GM21786 (cell line): Measurements from ENCODE around the gene WIZ.
"Not testable (repeated sequence)": the region's sequence is repeated elsewhere in the genome, so short reads cannot be mapped to it uniquely, and the experiment has no call there.

Experiments used
- ATAC-seq: cut with Tn5 transposase; IDR thresholded peaks from one replicate; pipeline ENCODE4 v1.9.1; 2021; ENCODE audit not compliant: unreplicated experiment

WIZ gene

GRCh38 chr19:15449620-15450527 is at the start of gene WIZ:
Gene WIZ, minus strand, starts transcription at chr19:15449956. Its CDS starts 1,649 bp downstream, at chr19:15448307.
- ATAC-seq = no peak

GRCh38 chr19:15498910-15499309 is 49.2 kb upstream of the WIZ start:
- ATAC-seq = no peak

GRCh38 chr19:15498156-15498858 is 48.6 kb upstream of the WIZ start:
- ATAC-seq = no peak

- ATAC-seq = no peak
Observed at GRCh38 chr19:15495151-15495550, 45.4 kb upstream of the WIZ start.

GRCh38 chr19:15488489-15489226 is 38.9 kb upstream of the WIZ start:
- ATAC-seq = no peak

GRCh38 chr19:15487038-15487437 is 37.3 kb upstream of the WIZ start:
- ATAC-seq = no peak

- not testable (repeated sequence) for ATAC-seq
Observed at GRCh38 chr19:15485768-15486167, 36.0 kb upstream of the WIZ start.

GRCh38 chr19:15480996-15481395 is 31.2 kb upstream of the WIZ start:
- not testable (repeated sequence) for ATAC-seq

- no peak for ATAC-seq
Observed at GRCh38 chr19:15479391-15480345, 29.9 kb upstream of the WIZ start, which contains the start of gene PGLYRP2. Gene PGLYRP2, minus strand, starts transcription at chr19:15479501. Its CDS starts 130 bp downstream, at chr19:15479371.

GRCh38 chr19:15476325-15476724 is 26.6 kb upstream of the WIZ start:
- no peak for ATAC-seq

- no peak for ATAC-seq
Observed at GRCh38 chr19:15475611-15476010, 25.9 kb upstream of the WIZ start.

GRCh38 chr19:15475169-15475568 is 25.4 kb upstream of the WIZ start:
- ATAC-seq = no peak

GRCh38 chr19:15473821-15474220 is 24.1 kb upstream of the WIZ start:
- ATAC-seq = not testable (repeated sequence)

- no peak for ATAC-seq
Observed at GRCh38 chr19:15471639-15472101, 21.9 kb upstream of the WIZ start.

- ATAC-seq = no peak
Observed at GRCh38 chr19:15469513-15470297, 19.9 kb upstream of the WIZ start.

- ATAC-seq = no peak
Observed at GRCh38 chr19:15468675-15469512, 19.1 kb upstream of the WIZ start.

- no peak for ATAC-seq
Observed at GRCh38 chr19:15467734-15468214, 18.0 kb upstream of the WIZ start.
